Sciatic nerve (tissue), 2 donors: ENCODE results near the gene AKAP5. TPM values are rescaled to one million over a fixed set of nuclear protein-coding genes. Genes with fewer than 3 reads are reported as not detected.

Source experiments
- ATAC-seq: fragments of 200-7000 bp; cut with Tn5 transposase; one replicate; pipeline ENCODE4 v1.9.1; 2020; ENCODE audit warnings: mild to moderate bottlenecking, moderate library complexity
- DNase-seq: peaks from one replicate; pipeline ENCODE4 v3.0.0-alpha.2; 2020; ENCODE audit warnings: low spot score
- intact Hi-C: fragments of 100-400 bp; cut with DNase I; formaldehyde crosslinking; loops from one replicate; pipeline ENCODE4 v1.14.2; 2022
- total RNA-seq: library from RNA; stranded (reverse); fragmentation: NEBNext Ultra II Directional; extraction: Animal tissue kit (Norgen Biotek cat#: 25700); gene quantifications from one replicate; pipeline ENCODE4 v1.2.1, GENCODE V29; 2021
- donor health status: DM: no; HTN: no; CAD: no.
- donor health status: DM: no; HTN: no; CAD: no.

Gene AKAP5
- 0.36 TPM for total RNA-seq

DNA sequence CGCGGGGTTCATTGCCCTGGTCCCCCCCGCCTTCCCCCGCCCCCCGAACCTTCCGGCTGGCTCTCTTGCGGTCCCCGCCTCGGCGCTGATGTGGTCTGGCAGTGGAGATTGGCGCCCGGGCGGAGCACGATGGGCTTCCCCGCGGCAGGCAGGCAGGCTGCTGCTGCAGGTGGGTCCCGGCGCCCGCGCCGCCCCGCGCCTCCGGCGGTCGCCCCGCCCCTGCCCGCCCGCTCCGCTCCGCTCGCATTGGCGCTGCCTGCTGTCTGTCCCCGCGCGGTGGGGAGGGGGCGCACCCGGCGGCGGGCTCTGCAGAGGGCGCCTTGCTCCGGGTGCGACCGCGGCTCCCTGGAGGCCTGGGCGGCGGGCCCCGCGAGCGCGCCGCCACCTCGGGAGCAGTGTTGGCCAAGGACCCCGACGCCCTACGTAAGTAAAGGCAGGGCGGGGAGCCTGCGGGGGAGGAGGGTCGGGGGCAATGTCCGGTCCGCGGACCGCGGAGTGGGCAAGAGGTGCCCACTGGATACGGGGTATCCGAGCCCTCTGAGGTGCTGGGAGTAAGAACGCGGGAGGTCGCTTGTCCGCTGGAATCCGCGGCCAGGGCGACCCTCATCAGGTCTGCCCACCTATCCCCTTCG is at the start of gene AKAP5:
AKAP5 (plus strand) TSS at position 309 of the 632 bp plus-strand sequence. CDS start 2,896 bp downstream, outside the sequence.
- intact Hi-C loops, result no loop called here
- DNase-seq (peak; percentile 67), ATAC-seq (peak; percentile 79)

DNA sequence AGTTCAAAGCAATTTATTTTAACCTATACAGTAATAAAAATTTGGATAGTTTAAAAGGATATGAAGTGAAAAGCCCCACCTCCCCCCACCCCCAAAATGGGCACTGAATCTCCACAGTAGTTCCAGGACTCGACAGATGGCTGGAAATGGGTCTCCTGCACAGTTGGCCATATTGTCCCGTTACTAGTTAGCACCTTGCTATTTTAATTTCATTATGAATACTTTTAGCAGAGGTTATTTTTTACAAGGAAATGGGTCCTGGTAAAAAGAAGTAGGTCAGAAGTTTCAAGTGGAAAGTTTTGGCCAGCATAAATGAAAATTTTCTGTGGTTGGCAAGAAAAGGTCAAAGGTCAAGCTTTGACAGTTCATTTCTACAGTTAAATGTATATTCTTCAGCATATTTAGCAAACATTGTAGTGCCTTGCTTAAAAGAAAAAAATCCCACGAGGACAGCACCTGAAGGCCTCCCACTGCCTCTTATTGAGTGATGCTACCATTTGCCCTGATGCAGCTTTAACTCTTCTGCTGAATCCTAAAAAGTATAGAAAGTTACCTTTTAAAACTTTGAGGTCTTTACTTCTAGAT is 48.9 kb upstream of the AKAP5 start:
- DNase-seq (no peak), ATAC-seq (no peak)
- intact Hi-C loops, result no loop called here

- DNase-seq (no peak), ATAC-seq (no peak)
- intact Hi-C loops, result no loop called here
Measured at GRCh38 chr14:64417055-64417770, 48.1 kb upstream of the AKAP5 start.

DNA sequence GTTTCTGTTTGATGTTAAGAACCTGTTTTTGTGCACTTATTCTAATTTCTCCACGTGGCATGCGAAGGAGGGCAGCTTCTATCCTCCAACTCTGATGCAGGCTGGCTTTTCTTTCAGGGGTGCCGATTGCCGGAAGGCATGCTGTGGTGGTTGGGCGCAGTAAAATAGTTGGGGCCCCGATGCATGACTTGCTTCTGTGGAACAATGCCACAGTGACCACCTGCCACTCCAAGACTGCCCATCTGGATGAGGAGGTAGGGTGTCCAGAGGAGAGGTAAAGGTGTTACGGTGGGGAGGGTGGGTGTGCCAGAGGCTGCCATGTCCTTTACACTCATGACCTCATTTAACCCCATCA is 47.6 kb upstream of the AKAP5 start:
- no peak for ATAC-seq
- intact Hi-C loops, result no loop called here
- no peak for DNase-seq

GRCh38 chr14:64419003-64419402 is 46.3 kb upstream of the AKAP5 start:
- intact Hi-C loops, result no loop called here
- ATAC-seq, result no peak
- no peak for DNase-seq

DNA sequence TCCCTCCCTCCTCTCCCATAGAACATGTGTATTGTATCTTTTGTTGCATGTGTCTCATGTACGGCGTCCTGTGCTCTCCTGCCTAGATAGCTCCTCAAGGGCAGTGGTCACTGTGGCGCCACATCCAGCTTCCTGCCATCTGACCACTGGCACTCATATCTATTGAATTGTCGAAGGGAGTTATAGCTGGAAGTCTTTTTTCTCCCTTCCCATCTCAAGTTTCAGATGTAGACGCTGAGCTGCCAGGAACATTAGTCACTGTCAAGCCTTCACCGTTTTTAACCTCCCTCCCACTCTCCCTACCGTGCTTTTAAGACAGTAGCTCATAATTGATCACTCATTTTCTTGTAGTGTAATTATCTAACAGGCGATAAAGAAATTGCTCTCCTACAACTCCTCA is 44.1 kb upstream of the AKAP5 start:
- ATAC-seq (no peak), DNase-seq (no peak)
- intact Hi-C loops, result no loop called here

GRCh38 chr14:64422005-64422404 is 43.3 kb upstream of the AKAP5 start:
- ATAC-seq (no peak), DNase-seq (no peak)
- intact Hi-C loops, result no loop called here

DNA sequence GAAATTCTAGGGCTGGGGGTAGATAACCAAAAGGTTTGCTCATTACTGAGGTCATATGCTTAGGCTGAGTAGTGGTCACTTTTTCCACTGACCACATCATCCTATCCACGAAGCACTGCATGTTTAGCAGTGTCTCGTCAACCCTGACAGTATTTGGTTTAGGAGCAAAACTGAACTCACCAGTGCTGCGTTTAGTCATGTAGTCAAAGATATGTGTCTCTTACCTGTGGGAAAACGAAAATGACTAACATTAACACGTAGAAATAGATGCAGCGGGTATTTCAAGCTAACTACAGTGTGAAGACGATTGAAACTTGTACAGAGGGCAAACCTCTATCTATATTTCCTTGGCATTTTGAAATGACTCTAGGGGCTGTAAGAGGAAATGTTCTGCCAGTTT is 42.5 kb upstream of the AKAP5 start:
- DNase-seq (no peak), ATAC-seq (no peak)
- intact Hi-C loops, result no loop called here

DNA sequence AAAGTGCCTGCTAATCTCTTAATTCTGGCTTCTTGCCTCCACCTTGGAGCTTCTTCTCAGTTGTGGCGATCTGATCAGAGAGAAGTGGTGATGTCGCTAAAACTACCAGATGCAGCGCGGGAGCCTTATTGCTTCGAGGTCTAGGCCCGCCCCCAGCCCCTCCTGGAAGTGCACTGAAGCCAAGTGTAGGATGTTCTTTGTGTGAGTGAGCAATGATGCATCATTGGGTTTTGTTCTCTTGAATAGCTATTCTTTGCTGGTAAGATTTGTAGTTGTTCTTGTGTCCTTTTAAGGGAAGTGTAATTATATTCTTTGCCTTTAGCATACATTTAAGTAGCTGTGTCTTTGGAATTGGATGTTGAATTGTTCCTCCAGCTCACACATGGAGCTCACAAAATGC is 41.3 kb upstream of the AKAP5 start:
- no peak for DNase-seq
- intact Hi-C loops, result no loop called here
- no peak for ATAC-seq

GRCh38 chr14:64434528-64434927 is 30.8 kb upstream of the AKAP5 start:
- intact Hi-C loops, result no loop called here
- DNase-seq, result no peak
- no peak for ATAC-seq

- ATAC-seq, result no peak
- DNase-seq, result no peak
- intact Hi-C loops, result no loop called here
Measured at GRCh38 chr14:64438181-64438841, 27.0 kb upstream of the AKAP5 start.

DNA sequence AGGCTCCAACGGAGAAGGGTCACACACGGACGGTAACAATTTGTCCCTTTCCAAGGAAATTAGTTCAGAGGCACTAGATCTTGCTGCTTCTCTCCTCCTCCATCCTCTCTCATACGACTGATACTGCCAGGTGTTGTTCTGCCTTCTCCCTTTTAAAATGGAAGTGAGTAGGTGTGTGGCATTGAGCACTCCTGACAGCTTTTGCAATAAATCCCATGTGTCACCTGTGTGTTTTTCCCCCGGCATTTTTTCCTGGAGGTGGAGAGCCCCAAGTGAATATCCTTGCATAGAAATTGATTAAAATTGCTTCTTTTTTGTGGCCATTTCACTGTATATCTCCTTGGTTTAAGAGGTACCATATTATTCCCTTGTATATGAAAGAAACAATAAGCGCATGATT is 26.2 kb upstream of the AKAP5 start:
- intact Hi-C loops, result no loop called here
- no peak for ATAC-seq
- DNase-seq, result no peak

DNA sequence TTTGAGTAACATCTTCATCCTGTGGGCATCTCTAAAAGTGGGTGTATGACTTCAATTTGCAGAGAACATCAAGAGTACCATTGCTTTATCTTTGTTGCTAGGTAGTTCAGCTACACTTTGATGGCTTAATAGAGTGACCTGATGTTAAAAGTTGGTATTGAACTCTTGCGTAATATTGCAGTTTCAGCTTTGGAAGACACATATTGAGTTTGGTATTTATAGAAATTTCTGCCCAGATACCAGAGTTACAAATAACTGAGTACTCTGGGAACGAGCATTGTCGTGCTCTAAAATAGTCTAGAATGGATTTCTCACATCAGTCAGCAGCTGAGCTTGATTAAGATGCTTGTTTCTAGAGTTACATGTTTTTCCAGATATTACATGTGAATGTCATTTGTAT is 24.8 kb upstream of the AKAP5 start:
- no peak for DNase-seq
- intact Hi-C loops, result no loop called here
- no peak for ATAC-seq

- intact Hi-C loops, result no loop called here
- ATAC-seq, result peak; percentile 23
- no peak for DNase-seq
Measured at GRCh38 chr14:64442300-64442988, 22.9 kb upstream of the AKAP5 start.

DNA sequence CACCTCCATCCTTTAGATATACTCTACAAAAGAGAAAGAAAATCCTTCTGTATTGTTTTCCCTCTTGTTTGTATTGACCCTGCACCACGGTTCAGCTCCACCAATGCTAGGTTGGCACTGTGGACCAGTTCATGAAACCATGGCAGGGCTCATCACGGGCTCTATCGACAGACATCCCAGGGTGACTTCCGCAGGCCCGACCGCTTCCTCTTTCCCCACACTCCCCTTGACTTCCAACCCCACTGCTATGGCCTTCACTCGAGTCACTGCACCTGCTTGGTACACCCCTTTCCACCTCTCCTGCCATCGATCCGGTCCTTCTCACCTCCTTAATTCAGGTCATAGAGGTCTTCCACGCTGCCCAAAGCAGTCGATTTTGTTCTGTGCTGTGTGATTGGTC is 21.2 kb upstream of the AKAP5 start:
- no peak for ATAC-seq
- intact Hi-C loops, result no loop called here
- no peak for DNase-seq

- ATAC-seq, result no peak
- intact Hi-C loops, result no loop called here
- no peak for DNase-seq
Measured at GRCh38 chr14:64444984-64445845, 20.1 kb upstream of the AKAP5 start.

GRCh38 chr14:64447876-64448670 is 17.2 kb upstream of the AKAP5 start:
- no peak for ATAC-seq
- intact Hi-C loops, result no loop called here
- DNase-seq, result no peak

DNA sequence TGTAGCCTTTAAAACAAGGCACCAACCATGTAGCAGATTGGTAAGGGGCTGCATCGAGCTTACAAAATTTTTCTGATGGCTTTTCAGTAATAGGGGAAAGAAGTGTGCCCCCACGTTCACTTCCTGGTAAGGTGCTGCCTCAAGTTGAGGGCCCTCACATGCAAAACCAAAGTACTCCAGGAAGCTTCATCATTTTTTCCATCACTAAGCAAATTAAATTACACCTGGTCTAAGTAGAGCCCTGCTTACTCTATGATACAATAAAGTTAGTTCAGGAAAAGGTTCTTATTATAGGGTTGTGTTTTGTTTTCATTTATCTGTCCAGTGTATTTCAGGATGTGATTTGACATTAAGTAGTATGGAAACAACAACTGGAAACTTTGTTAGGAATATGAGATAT is 15.0 kb upstream of the AKAP5 start:
- no peak for ATAC-seq
- DNase-seq, result no peak
- intact Hi-C loops, result no loop called here
